ENCODE measurements around the gene EP400. TPM values are rescaled to one million over a fixed set of nuclear protein-coding genes. Genes with fewer than 3 reads are reported as not detected.

EP400 gene
- total RNA-seq, 1 donor from 2014 or later = 66.5 TPM

DNA sequence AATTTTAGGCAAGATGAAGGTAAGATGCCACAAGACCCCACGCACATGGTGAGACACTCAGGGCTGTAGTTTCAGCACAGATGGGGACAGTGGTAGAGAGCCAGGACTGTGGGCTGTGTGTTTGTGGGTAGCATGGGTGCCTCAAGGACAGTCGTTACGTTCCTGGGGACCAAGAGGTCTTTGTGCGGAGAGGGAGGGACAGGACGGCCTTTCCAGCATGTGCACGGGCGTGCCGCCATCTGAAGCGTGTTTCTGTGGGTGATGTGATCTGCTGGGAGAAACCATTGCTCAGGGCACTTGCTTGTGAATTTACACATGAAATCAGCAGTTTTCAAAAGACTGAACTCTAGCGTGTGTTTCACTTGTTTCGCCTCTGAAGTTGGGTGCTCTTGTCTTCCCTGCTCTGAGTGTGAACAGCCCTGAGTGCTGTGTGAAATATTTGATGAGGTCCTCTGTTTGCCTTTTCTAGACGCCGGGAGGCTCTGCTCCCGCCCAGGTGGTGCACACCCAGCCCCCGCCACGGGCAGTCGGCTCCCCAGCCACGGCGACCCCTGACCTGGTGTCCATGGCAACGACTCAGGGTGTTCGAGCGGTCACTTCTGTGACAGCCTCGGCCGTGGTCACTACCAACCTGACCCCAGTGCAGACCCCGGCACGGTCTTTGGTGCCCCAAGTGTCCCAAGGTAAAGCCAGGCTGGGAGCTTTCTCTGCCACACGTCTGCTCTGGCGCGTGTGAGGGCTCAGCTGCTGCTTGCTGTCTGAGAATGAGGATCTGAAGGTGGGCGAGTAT, 112.1 kb downstream of the EP400 start:
- H3K4me1 Mint-ChIP-seq = peaks cover 19% of the 10 kb centered on the region
- H3K27me3 Mint-ChIP-seq = no peaks in the 10 kb centered on the region
- H3K9me3 Mint-ChIP-seq = no peaks in the 10 kb centered on the region
- H3K36me3 Mint-ChIP-seq (ENCODE audit: low read depth) = peaks cover 63% of the 10 kb centered on the region
- no peak for DNase-seq
- intact Hi-C loops (cut with micrococcal nuclease) = no loop called here
- no peak overlapping the region for H3K4me3 Mint-ChIP-seq
- H3K27ac Mint-ChIP-seq = no peak overlapping the region

DNA sequence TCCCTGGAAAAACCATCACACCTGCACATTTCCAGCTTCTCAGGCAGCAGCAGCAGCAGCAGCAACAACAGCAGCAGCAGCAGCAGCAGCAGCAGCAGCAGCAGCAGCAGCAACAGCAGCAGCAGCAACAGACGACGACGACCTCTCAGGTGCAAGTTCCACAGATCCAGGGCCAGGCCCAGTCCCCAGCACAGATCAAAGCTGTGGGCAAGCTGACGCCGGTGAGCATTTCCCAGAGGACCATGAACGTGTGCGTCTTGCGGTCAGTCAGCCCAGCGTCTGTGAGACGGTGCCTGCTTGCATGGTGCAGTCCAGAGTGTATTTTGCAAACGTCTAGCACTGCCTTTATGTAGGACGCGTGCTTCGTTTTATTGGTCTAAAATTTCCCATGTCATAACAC, 112.7 kb downstream of the EP400 start:
- H3K27me3 Mint-ChIP-seq = no peaks in the 10 kb centered on the region
- no peaks in the 10 kb centered on the region for H3K9me3 Mint-ChIP-seq
- no peak overlapping the region for H3K27ac Mint-ChIP-seq
- peaks cover 21% of the 10 kb centered on the region for H3K4me1 Mint-ChIP-seq
- no peak for DNase-seq
- intact Hi-C loops (cut with micrococcal nuclease) = no loop called here
- H3K36me3 Mint-ChIP-seq (ENCODE audit: low read depth) = peaks cover 63% of the 10 kb centered on the region
- H3K4me3 Mint-ChIP-seq = no peak overlapping the region

DNA sequence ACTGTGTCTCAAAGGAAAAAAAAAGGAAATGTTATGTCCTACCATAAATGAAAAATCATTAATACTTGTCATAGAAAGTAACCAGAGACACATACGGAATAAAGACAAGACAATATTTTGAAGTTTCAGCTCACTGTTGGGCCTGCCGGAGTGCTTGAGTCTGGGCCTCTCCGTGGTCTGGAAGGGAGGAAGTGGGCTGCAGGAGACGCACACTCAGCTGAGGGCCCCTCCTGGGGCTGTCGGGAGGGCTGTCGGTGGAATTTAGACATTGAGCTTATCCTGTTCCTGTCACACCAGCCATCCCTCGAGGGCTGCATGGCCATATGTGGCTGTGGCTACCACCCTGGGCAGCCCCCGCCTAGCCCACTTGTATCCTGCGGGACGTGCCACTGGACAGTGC, 113.7 kb downstream of the EP400 start:
- H3K27ac Mint-ChIP-seq = no peak overlapping the region
- peaks cover 23% of the 10 kb centered on the region for H3K4me1 Mint-ChIP-seq
- intact Hi-C loops (cut with micrococcal nuclease) = no loop called here
- H3K4me3 Mint-ChIP-seq = no peak overlapping the region
- no peaks in the 10 kb centered on the region for H3K27me3 Mint-ChIP-seq
- DNase-seq = no peak
- H3K9me3 Mint-ChIP-seq = no peaks in the 10 kb centered on the region
- peaks cover 60% of the 10 kb centered on the region for H3K36me3 Mint-ChIP-seq (ENCODE audit: low read depth)

DNA sequence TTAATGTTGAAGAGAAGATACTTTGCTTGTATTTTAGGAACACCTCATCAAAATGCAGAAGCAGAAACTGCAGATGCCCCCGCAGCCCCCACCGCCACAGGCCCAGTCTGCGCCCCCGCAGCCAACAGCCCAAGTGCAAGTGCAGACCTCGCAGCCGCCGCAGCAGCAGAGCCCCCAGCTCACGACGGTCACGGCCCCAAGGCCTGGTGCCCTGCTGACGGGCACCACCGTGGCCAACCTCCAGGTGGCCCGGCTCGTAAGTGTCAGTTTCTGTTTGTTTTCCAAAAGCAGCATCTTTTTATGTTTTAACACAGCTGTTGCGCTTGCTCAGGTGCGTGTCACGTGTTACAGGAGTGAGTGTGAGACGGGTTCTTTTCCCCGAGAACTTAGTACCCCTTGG, 114.9 kb downstream of the EP400 start:
- no peak overlapping the region for H3K27ac Mint-ChIP-seq
- DNase-seq = no peak
- no peak overlapping the region for H3K4me3 Mint-ChIP-seq
- H3K36me3 Mint-ChIP-seq (ENCODE audit: low read depth) = peaks cover 58% of the 10 kb centered on the region
- peaks cover 23% of the 10 kb centered on the region for H3K4me1 Mint-ChIP-seq
- no peaks in the 10 kb centered on the region for H3K27me3 Mint-ChIP-seq
- intact Hi-C loops (cut with micrococcal nuclease) = no loop called here
- H3K9me3 Mint-ChIP-seq = no peaks in the 10 kb centered on the region

DNA sequence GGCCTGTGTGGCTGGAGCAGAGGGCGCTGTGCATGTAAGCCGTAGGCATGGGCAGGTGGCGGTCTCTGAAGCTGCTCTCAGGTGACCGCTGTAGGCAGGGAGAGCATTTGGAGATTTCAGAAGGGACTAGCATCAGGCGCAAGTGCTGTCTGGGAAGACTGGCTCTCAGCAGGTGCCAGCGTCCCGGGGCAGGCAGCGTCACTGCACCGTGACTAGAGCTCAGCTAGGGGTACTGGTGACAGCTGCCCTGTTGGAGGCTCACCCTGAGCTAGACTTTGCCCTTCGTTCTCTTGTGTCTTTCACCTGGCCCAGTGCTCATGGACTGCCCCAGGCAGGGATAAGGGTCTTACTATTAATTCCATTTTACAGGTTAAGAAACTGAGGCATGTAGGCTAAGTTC, 115.5 kb downstream of the EP400 start:
- no peak overlapping the region for H3K4me3 Mint-ChIP-seq
- no peak overlapping the region for H3K27ac Mint-ChIP-seq
- peaks cover 55% of the 10 kb centered on the region for H3K36me3 Mint-ChIP-seq (ENCODE audit: low read depth)
- no peak for DNase-seq
- intact Hi-C loops (cut with micrococcal nuclease) = no loop called here
- H3K9me3 Mint-ChIP-seq = no peaks in the 10 kb centered on the region
- no peaks in the 10 kb centered on the region for H3K27me3 Mint-ChIP-seq
- H3K4me1 Mint-ChIP-seq = peaks cover 23% of the 10 kb centered on the region

DNA sequence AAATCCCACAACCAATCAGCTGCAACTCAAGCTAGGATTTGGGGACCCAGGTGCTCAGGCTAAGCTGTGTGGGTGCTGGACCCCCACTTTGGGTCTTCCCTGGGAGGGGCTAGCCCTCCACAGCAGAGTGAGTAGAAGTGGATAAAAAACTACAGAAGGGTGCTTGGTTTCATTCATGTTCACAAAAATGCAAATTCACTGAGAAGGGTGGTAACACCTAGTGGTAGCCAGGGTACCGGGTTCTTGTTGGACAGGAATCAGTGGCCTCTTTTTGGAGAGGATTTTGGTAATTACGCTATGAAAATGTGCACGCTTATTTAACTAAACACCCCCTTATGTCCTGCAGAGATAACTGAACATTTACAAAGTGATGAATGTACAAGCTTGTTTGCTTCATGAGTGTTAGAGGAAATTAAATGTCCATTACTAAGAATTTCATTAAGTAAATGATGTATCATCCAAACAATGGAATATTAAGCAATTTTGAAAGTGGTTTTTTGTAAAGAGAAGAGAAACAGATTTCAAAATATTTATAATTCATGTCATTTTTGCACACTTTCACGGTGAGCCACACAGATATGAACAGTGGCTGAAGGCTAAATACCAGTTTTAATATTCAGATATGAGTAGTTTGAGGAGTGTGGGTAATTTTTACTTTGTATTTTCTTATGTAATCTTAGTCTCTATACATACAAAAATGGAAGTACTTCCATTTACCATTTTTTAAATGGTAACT, 116.0 kb downstream of the EP400 start:
- intact Hi-C loops (cut with micrococcal nuclease) = no loop called here
- Mint-ChIP-seq H3K9me3 (no peaks in the 10 kb centered on the region), H3K36me3 (ENCODE audit: low read depth) (peaks cover 58% of the 10 kb centered on the region), H3K27ac (peak overlapping the region; percentile 82), H3K4me1 (peaks cover 25% of the 10 kb centered on the region), H3K27me3 (no peaks in the 10 kb centered on the region), H3K4me3 (peak overlapping the region; percentile 71)
- DNase-seq = no peak

DNA sequence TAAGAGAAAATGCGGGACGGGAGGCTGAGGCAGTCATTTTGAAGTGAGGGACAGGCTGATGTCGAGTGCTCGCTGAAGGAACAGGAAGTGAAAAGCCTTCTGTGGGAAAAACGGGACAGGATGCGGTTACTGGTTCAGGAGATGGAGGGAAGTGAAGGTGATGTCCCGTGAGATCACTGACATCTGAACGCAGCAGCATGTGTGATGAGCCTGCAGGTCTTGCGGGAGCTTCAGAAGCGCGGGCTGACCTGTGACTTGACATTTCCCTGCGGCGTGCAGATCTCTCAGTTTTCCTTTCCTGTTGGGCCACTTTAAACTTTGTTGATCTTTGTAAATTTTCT, 116.6 kb downstream of the EP400 start:
- H3K27me3 Mint-ChIP-seq = no peaks in the 10 kb centered on the region
- peak; percentile 82 for DNase-seq
- no peaks in the 10 kb centered on the region for H3K9me3 Mint-ChIP-seq
- peaks cover 25% of the 10 kb centered on the region for H3K4me1 Mint-ChIP-seq
- intact Hi-C loops (cut with micrococcal nuclease) = no loop called here
- peak overlapping the region; percentile 71 for H3K4me3 Mint-ChIP-seq
- H3K27ac Mint-ChIP-seq = peak overlapping the region; percentile 82
- peaks cover 57% of the 10 kb centered on the region for H3K36me3 Mint-ChIP-seq (ENCODE audit: low read depth)

DNA sequence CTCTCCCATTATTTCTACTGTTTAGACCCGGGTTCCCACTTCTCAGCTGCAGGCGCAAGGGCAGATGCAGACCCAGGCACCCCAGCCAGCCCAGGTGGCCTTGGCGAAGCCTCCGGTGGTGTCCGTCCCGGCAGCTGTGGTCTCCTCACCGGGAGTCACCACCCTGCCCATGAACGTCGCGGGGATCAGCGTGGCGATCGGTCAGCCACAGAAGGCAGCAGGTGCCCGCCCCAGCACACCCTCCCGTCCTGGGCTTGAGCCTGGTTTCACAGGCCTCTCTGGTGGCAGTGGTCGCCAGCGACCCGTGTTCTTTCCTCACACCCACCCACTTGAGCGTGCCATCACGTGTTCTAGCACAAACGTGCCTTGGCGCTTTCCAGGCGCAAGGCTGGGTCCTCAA, 117.0 kb downstream of the EP400 start:
- Mint-ChIP-seq H3K4me1 (peaks cover 26% of the 10 kb centered on the region), H3K27ac (peak overlapping the region; percentile 82), H3K27me3 (no peaks in the 10 kb centered on the region), H3K9me3 (no peaks in the 10 kb centered on the region), H3K4me3 (peak overlapping the region; percentile 71), H3K36me3 (ENCODE audit: low read depth) (peaks cover 58% of the 10 kb centered on the region)
- intact Hi-C loops (cut with micrococcal nuclease) = no loop called here
- no peak for DNase-seq

DNA sequence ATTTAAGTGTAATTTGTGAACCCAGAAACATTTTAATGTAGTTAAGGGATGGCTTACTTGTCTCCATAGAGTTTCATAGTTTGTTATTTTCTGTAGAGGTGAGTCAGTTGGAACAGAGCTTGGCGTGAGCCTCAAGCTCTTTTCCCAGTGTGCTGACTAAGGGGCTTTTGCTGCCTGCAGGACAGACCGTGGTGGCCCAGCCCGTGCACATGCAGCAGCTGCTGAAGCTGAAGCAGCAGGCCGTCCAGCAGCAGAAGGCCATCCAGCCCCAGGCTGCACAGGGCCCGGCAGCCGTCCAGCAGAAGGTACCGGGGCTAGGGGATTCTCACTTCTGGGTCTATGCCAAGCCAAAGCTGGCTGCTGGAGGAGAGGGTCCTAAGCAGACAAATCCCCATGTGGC, 117.4 kb downstream of the EP400 start:
- peak overlapping the region; percentile 15 for H3K27ac Mint-ChIP-seq
- no peaks in the 10 kb centered on the region for H3K9me3 Mint-ChIP-seq
- H3K4me1 Mint-ChIP-seq = peaks cover 27% of the 10 kb centered on the region
- H3K4me3 Mint-ChIP-seq = no peak overlapping the region
- no peaks in the 10 kb centered on the region for H3K27me3 Mint-ChIP-seq
- peaks cover 61% of the 10 kb centered on the region for H3K36me3 Mint-ChIP-seq (ENCODE audit: low read depth)
- intact Hi-C loops (cut with micrococcal nuclease) = no loop called here
- no peak for DNase-seq

DNA sequence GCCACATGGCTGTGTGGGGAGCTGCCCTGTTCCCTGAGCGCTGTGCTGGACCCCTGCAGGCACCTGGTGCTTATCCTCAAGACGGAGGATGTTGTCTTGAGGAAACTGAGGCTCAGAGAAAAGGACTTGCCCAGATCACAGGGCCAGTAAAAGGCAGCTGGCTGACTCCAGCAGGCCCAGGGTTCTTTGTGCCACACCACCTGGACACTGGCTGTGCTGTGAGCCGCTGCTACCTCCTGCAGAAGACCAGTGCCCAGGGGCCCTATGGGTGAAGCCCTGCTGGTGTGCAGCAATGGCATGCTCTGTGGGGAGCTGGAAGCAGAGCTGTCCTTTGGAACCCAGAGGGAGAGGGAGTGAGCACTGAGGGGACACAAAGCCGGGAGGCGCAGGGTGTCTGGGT, 118.5 kb downstream of the EP400 start:
- H3K27me3 Mint-ChIP-seq = no peaks in the 10 kb centered on the region
- H3K36me3 Mint-ChIP-seq (ENCODE audit: low read depth) = peaks cover 55% of the 10 kb centered on the region
- H3K4me3 Mint-ChIP-seq = no peak overlapping the region
- H3K9me3 Mint-ChIP-seq = no peaks in the 10 kb centered on the region
- no peak for DNase-seq
- H3K4me1 Mint-ChIP-seq = peaks cover 27% of the 10 kb centered on the region
- H3K27ac Mint-ChIP-seq = no peak overlapping the region
- intact Hi-C loops (cut with micrococcal nuclease) = no loop called here

DNA sequence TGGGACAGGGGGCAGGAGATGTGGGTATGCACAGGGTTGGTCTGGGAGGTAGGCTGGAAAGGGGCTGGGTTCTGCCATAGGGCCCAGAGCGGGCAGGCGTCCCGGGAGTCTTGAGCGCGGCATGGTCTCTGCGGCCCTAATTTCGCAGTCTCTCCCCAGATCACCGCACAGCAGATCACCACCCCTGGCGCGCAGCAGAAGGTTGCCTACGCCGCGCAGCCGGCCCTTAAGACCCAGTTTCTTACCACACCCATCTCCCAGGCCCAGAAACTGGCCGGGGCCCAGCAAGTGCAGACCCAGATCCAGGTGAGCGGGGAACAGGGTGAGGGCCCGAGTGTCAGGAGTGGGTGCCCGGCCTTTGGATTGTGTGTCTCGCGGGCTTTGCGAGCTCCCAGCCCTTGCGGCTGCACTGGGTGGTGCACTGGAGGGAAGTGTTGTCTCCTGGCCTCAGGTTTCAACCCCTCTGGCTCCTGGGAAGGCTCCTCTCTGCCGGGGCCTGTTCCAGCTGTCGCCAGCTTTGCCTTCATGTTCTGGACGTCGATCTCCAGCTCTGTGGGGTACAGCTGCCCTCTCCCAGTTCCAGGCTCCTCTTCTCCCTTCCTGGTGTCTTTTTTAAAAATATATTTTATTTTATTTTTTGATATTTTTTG, 119.7 kb downstream of the EP400 start:
- no peak for DNase-seq
- no peaks in the 10 kb centered on the region for H3K27me3 Mint-ChIP-seq
- H3K4me1 Mint-ChIP-seq = peaks cover 28% of the 10 kb centered on the region
- H3K27ac Mint-ChIP-seq = no peak overlapping the region
- intact Hi-C loops (cut with micrococcal nuclease) = no loop called here
- peaks cover 52% of the 10 kb centered on the region for H3K36me3 Mint-ChIP-seq (ENCODE audit: low read depth)
- H3K4me3 Mint-ChIP-seq = no peak overlapping the region
- no peaks in the 10 kb centered on the region for H3K9me3 Mint-ChIP-seq

DNA sequence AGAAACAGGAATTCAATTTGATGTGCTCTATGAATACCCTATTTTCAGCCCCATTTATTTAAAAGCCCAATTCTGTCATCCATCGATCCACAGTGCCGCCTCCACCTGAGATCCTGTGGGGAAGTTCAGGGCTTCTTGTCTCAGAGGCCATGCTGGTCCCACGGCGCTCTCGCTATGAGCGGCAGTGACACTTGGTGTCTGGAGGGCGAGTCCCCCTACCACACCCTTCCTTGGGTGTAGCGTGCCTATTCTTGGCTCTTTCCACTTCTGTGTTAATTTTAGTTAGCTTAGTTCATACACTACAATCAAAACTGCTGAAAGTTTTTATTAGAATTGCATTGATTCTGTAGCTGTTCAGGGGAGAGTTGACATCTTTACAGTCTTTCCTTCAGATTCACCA, 120.6 kb downstream of the EP400 start:
- Mint-ChIP-seq H3K36me3 (ENCODE audit: low read depth) (peaks cover 52% of the 10 kb centered on the region), H3K27ac (no peak overlapping the region), H3K4me1 (peaks cover 27% of the 10 kb centered on the region), H3K4me3 (no peak overlapping the region), H3K9me3 (no peaks in the 10 kb centered on the region), H3K27me3 (no peaks in the 10 kb centered on the region)
- DNase-seq = no peak
- intact Hi-C loops (cut with micrococcal nuclease) = no loop called here

DNA sequence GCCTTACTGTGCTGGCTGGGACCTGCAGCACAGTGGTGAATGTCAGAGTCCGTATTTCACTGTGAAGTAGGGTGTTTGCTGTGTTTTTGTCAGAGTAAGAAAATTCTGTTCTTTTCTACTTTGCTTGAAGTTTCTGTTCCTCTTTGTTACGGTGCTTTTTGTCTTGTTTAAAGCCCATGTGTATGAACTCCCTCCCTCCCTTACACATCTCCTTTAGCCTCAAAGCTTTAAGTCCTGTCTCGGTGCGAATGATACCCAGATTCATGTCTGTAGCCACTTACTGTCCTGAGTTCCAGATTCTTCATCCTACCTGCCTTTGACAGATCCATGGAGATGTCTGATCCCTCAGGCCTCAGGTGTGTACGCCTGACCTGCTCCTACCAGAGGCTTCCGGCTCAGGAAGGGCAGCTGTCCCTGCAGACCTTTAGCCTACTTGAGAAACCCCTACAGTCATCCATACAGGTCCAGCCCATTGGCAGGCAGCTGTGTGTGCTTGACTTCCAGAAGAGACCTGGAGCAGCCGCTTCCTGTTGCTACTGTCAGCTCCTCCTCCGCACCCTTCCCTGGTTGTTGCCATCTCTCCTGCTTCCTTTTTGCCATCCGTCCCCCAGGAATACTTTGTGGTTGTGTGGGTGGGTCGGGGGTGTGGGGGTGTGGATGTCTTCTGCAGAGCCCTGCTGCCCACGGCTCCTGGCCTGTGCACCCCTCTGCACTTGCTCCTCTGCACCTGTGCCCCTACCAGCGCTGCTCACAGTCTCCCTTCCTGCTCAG, 121.5 kb downstream of the EP400 start:
- intact Hi-C loops (cut with micrococcal nuclease) = no loop called here
- Mint-ChIP-seq H3K36me3 (ENCODE audit: low read depth) (peaks cover 56% of the 10 kb centered on the region), H3K4me3 (no peak overlapping the region), H3K27me3 (no peaks in the 10 kb centered on the region), H3K9me3 (no peaks in the 10 kb centered on the region), H3K27ac (no peak overlapping the region), H3K4me1 (peaks cover 19% of the 10 kb centered on the region)
- DNase-seq = no peak

Measured in activated CD4-positive, alpha-beta T cell treated with anti-CD3 and anti-CD28 coated beads, Interleukin-2, amount 10 ng/mL, durations not matched to agents 24 days and 14 days (primary cell).